Gastroesophageal sphincter (tissue), 3 donors: ENCODE data around the gene STK25.

ENCODE experiments used
- EP300 ChIP-seq: sonication (generic); formaldehyde crosslinking; IDR thresholded peaks from one replicate; pipeline ENCODE4 v1.6.1; 2017; ENCODE audit warnings: antibody characterized with exemption, mild to moderate bottlenecking
- POLR2A ChIP-seq, 2 donors: fragments of 450-650 bp; IDR thresholded peaks; one replicate each; pipeline ENCODE4 v1.6.1; 2017; ENCODE audit warnings: antibody characterized with exemption in 2 of 2, mild to moderate bottlenecking in 2 of 2, moderate library complexity in 1 of 2
- POLR2AphosphoS5 ChIP-seq: sonication (generic); formaldehyde crosslinking; IDR thresholded peaks from one replicate; pipeline ENCODE4 v1.6.1; 2017; ENCODE audit warnings: antibody characterized with exemption
- TF ChIP-seq, protein P1 (sequence below), 4 experiments: fragments of 200-600 bp in 2 of 4; fragments of 450-650 bp in 2 of 4; sonication (generic) in 1 of 4; IDR thresholded peaks; one replicate each; pipeline ENCODE4 v1.5.1; 2017 to 2019; ENCODE audit warnings: antibody characterized with exemption in 4 of 4, mild to moderate bottlenecking in 2 of 4, moderate library complexity in 2 of 4

DNA sequence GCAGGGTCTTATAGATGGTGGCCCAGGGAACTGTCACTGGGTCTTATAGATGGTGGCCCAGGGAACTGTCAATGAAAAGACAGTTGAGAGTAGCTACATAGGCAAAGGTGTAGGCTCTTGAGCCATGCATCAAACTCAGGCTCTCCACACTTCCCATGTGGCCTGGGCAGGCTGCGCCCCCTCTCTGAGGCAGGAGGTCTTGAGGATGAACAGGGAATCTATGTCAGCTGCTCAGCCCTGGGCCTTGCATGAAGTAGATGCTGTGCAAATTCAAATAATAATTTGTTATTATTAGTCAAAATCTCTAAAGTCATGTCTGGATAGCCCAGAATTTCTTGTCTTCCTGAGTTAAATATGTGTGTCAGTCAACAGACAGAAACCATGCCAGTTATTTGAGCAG, 26.7 kb downstream of the STK25 start:
- TF ChIP-seq, protein P1, sequence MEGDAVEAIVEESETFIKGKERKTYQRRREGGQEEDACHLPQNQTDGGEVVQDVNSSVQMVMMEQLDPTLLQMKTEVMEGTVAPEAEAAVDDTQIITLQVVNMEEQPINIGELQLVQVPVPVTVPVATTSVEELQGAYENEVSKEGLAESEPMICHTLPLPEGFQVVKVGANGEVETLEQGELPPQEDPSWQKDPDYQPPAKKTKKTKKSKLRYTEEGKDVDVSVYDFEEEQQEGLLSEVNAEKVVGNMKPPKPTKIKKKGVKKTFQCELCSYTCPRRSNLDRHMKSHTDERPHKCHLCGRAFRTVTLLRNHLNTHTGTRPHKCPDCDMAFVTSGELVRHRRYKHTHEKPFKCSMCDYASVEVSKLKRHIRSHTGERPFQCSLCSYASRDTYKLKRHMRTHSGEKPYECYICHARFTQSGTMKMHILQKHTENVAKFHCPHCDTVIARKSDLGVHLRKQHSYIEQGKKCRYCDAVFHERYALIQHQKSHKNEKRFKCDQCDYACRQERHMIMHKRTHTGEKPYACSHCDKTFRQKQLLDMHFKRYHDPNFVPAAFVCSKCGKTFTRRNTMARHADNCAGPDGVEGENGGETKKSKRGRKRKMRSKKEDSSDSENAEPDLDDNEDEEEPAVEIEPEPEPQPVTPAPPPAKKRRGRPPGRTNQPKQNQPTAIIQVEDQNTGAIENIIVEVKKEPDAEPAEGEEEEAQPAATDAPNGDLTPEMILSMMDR (IDR thresholded peaks at IDR 0.05): no peak
- TF ChIP-seq POLR2A (IDR thresholded peaks at IDR 0.05) (no peak), POLR2AphosphoS5 (no peak), EP300 (no peak)
